Astrocyte (in vitro differentiated cells and primary cell): ENCODE measurements around the gene AGXT2. TPM values are rescaled to one million over a fixed set of nuclear protein-coding genes. Genes with fewer than 3 reads are reported as not detected.
A peak's percentile ranks its signal among the peaks of the same experiment; 100 is the strongest.

Source experiments
- DNase-seq: peaks from one replicate; pipeline ENCODE4 v3.0.0-alpha.2; 2010; ENCODE audit warnings: low read depth
- FAIRE-seq: peaks from 2 replicates; lab custom pipeline; 2011; peaks lifted over from hg19 to GRCh38; lab: Jason Lieb, UNC
- H2AFZ ChIP-seq: 2 replicates; pipeline ENCODE4 v1.6.0; 2012; ENCODE audit warnings: low read depth, low read length, inconsistent platforms
- H3K27ac ChIP-seq: 2 replicates; pipeline ENCODE4 v1.5.1; 2011; ENCODE audit warnings: low read depth, low read length, inconsistent platforms
- H3K27me3 ChIP-seq: 2 replicates; pipeline ENCODE4 v1.6.0; 2011; ENCODE audit warnings: low read length, inconsistent platforms; ENCODE audit not compliant: insufficient read depth
- H3K36me3 ChIP-seq: 2 replicates; pipeline ENCODE4 v1.5.1; 2011; ENCODE audit warnings: low read length, inconsistent platforms; ENCODE audit not compliant: insufficient read depth
- H3K4me1 ChIP-seq: 2 replicates; pipeline ENCODE4 v1.5.1; 2011; ENCODE audit warnings: low read length, inconsistent platforms; ENCODE audit not compliant: insufficient read depth
- H3K4me2 ChIP-seq: 2 replicates; pipeline ENCODE4 v1.6.0; 2012; ENCODE audit warnings: low read length, inconsistent platforms
- H3K4me3 ChIP-seq: 2 replicates; pipeline ENCODE4 v1.5.1; 2011; ENCODE audit warnings: low read depth, mild to moderate bottlenecking, low read length, inconsistent platforms; ENCODE audit not compliant: insufficient read depth
- H3K79me2 ChIP-seq: 2 replicates; pipeline ENCODE4 v1.6.0; 2012; ENCODE audit warnings: mild to moderate bottlenecking, low read length, inconsistent platforms; ENCODE audit not compliant: insufficient read depth
- H3K9ac ChIP-seq: 2 replicates; pipeline ENCODE4 v1.6.0; 2012; ENCODE audit warnings: mild to moderate bottlenecking, low read length, inconsistent platforms
- H3K9me3 ChIP-seq: 2 replicates; pipeline ENCODE4 v1.5.1; 2012; ENCODE audit warnings: low read depth, mild to moderate bottlenecking, low read length, inconsistent platforms; ENCODE audit not compliant: insufficient read depth
- H4K20me1 ChIP-seq: 2 replicates; pipeline ENCODE4 v1.6.0; 2012; ENCODE audit warnings: low read length, inconsistent platforms; ENCODE audit not compliant: insufficient read depth
- H3K27ac Mint-ChIP-seq: one replicate; pipeline ENCODE4 v1.8.0; 2021; ENCODE audit warnings: mild to moderate bottlenecking, mixed read lengths; ENCODE audit not compliant: unreplicated experiment
- H3K27me3 Mint-ChIP-seq: one replicate; pipeline ENCODE4 v1.8.0; 2021; ENCODE audit warnings: low read depth, mixed read lengths; ENCODE audit not compliant: unreplicated experiment
- H3K36me3 Mint-ChIP-seq: one replicate; pipeline ENCODE4 v1.8.0; 2021; ENCODE audit warnings: low read depth, mixed read lengths; ENCODE audit not compliant: unreplicated experiment
- H3K4me1 Mint-ChIP-seq: one replicate; pipeline ENCODE4 v1.8.0; 2021; ENCODE audit warnings: low read depth, mixed read lengths; ENCODE audit not compliant: unreplicated experiment
- H3K4me3 Mint-ChIP-seq: one replicate; pipeline ENCODE4 v1.8.0; 2021; ENCODE audit warnings: mild to moderate bottlenecking, moderate library complexity, mixed read lengths; ENCODE audit not compliant: unreplicated experiment
- H3K9me3 Mint-ChIP-seq: one replicate; pipeline ENCODE4 v1.8.0; 2021; ENCODE audit warnings: mild to moderate bottlenecking, mixed read lengths; ENCODE audit not compliant: unreplicated experiment
- EZH2 ChIP-seq: IDR thresholded peaks from 2 replicates; pipeline ENCODE4 v1.6.1; 2012; ENCODE audit warnings: mild to moderate bottlenecking, low read length, inconsistent platforms; ENCODE audit not compliant: insufficient read depth
- total RNA-seq: library from RNA; stranded (reverse); gene quantifications from 2 replicates; pipeline ENCODE4 v1.2.1, GENCODE V29; 2021
- TF ChIP-seq, protein P1 (sequence below): IDR thresholded peaks from 2 replicates; pipeline ENCODE4 v1.5.1; 2011; ENCODE audit warnings: low read depth, mild to moderate bottlenecking, inconsistent platforms, low read length, moderate library complexity; ENCODE audit not compliant: insufficient read depth

AGXT2 gene
- total RNA-seq, 1 donor from 2014 or later: not detected

DNA sequence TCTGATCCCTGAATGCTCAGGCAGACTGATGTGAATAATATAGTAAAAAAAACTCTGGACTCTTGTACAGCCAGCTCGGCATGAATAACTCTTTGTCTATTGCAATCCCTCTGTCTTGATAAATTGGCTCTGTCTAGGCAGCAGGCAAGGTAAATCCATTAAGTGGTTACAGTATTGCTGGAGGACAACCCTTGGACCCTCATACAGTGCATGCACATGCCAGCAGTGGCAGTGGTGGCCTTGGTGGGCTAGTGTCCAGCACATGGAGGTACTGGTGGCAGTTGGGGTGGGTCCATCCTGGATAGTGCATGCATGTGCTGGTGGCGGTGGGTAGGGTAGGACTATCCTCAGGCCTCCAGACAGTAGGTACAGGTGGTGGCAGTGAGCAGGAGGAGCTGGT lies 79.5 kb downstream of the AGXT2 start:
- H3K9ac ChIP-seq: no peak overlapping the region
- no peaks in the 10 kb centered on the region for H3K9me3 ChIP-seq
- no peak overlapping the region for H3K27ac ChIP-seq
- H3K79me2 ChIP-seq: no peaks in the 10 kb centered on the region
- no peak overlapping the region for H2AFZ ChIP-seq
- H4K20me1 ChIP-seq: no peaks in the 10 kb centered on the region
- Mint-ChIP-seq H3K27ac (peak overlapping the region; percentile 12), H3K27me3 (no peaks in the 10 kb centered on the region), H3K9me3 (peaks cover 6% of the 10 kb centered on the region), H3K4me3 (no peak overlapping the region), H3K36me3 (peaks cover 6% of the 10 kb centered on the region), H3K4me1 (no peaks in the 10 kb centered on the region)
- H3K36me3 ChIP-seq: no peaks in the 10 kb centered on the region
- no peaks in the 10 kb centered on the region for H3K4me1 ChIP-seq
- H3K4me3 ChIP-seq: no peak overlapping the region
- DNase-seq (no peak), FAIRE-seq (no peak)
- H3K4me2 ChIP-seq: no peak overlapping the region
- TF ChIP-seq, protein P1, sequence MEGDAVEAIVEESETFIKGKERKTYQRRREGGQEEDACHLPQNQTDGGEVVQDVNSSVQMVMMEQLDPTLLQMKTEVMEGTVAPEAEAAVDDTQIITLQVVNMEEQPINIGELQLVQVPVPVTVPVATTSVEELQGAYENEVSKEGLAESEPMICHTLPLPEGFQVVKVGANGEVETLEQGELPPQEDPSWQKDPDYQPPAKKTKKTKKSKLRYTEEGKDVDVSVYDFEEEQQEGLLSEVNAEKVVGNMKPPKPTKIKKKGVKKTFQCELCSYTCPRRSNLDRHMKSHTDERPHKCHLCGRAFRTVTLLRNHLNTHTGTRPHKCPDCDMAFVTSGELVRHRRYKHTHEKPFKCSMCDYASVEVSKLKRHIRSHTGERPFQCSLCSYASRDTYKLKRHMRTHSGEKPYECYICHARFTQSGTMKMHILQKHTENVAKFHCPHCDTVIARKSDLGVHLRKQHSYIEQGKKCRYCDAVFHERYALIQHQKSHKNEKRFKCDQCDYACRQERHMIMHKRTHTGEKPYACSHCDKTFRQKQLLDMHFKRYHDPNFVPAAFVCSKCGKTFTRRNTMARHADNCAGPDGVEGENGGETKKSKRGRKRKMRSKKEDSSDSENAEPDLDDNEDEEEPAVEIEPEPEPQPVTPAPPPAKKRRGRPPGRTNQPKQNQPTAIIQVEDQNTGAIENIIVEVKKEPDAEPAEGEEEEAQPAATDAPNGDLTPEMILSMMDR: no peak
- no peak for TF ChIP-seq EZH2
- no peaks in the 10 kb centered on the region for H3K27me3 ChIP-seq

DNA sequence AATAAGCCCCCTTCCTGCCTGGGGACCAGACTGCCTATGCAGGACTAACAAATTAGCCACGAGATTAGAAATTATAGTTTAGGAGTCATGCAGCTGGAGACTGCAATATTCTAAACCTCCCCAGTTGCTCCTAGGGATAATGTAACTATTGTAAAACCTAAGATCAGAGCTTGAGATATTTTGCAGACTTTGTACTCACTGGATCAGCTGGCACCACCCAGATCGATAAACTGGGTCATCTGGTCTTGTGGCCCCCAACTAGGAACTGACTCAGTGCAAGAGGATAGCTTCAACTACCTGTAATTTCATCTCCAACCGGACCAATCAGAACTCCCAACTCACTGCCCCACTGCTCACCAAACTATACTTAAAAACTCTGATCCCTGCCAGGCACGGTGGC lies 80.2 kb downstream of the AGXT2 start:
- Histone ChIP-seq H3K9ac (no peak overlapping the region), H3K79me2 (no peaks in the 10 kb centered on the region), H3K4me3 (no peak overlapping the region), H3K4me2 (no peak overlapping the region), H2AFZ (no peak overlapping the region), H3K4me1 (no peaks in the 10 kb centered on the region), H3K9me3 (no peaks in the 10 kb centered on the region), H4K20me1 (no peaks in the 10 kb centered on the region), H3K27ac (no peak overlapping the region), H3K36me3 (no peaks in the 10 kb centered on the region), H3K27me3 (no peaks in the 10 kb centered on the region)
- Mint-ChIP-seq H3K27me3 (no peaks in the 10 kb centered on the region), H3K4me3 (no peak overlapping the region), H3K36me3 (peaks cover 6% of the 10 kb centered on the region), H3K27ac (no peak overlapping the region), H3K4me1 (no peaks in the 10 kb centered on the region), H3K9me3 (peaks cover 6% of the 10 kb centered on the region)
- no peak for DNase-seq
- no peak for FAIRE-seq
- no peak for TF ChIP-seq EZH2
- TF ChIP-seq, protein P1: no peak

DNA sequence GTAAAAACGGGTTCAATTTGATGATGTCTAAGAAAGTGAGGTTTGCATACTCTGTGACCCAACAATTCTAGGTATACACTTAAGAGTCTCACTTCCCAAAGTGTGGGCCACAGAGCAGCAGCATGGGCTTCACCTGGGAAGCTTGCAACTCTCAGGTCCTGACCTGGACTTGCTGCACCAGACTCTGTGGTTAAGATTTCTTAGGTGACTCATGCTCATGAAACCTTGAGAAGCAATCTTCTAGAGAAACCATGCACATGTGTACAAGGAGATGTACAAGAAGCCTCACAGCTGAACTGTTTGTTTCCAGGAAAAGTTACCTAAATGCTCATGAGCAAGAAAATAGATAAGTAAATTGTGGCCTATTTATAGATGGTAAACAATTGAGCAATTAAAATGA lies 88.4 kb downstream of the AGXT2 start:
- Mint-ChIP-seq H3K9me3 (no peaks in the 10 kb centered on the region), H3K27ac (no peak overlapping the region), H3K36me3 (peaks cover 2% of the 10 kb centered on the region), H3K27me3 (no peaks in the 10 kb centered on the region), H3K4me1 (peaks cover 38% of the 10 kb centered on the region), H3K4me3 (peak overlapping the region; percentile 5)
- Histone ChIP-seq H3K4me2 (no peak overlapping the region), H3K79me2 (no peaks in the 10 kb centered on the region), H3K9me3 (no peaks in the 10 kb centered on the region), H3K9ac (no peak overlapping the region), H3K4me1 (peaks cover 4% of the 10 kb centered on the region), H2AFZ (no peak overlapping the region), H3K36me3 (no peaks in the 10 kb centered on the region), H3K27me3 (no peaks in the 10 kb centered on the region), H4K20me1 (peaks cover 5% of the 10 kb centered on the region), H3K27ac (no peak overlapping the region), H3K4me3 (no peak overlapping the region)
- FAIRE-seq: no peak
- TF ChIP-seq EZH2: no peak
- TF ChIP-seq, protein P1: no peak
- peak; percentile 70 for DNase-seq
